Midbrain (tissue), 1 donor: ENCODE measurements around the gene SCP2.

Experiments used
- DNase-seq: peaks from one replicate; lab custom pipeline; 2025; lab: John Stamatoyannopoulos, UW

SCP2 gene

DNA sequence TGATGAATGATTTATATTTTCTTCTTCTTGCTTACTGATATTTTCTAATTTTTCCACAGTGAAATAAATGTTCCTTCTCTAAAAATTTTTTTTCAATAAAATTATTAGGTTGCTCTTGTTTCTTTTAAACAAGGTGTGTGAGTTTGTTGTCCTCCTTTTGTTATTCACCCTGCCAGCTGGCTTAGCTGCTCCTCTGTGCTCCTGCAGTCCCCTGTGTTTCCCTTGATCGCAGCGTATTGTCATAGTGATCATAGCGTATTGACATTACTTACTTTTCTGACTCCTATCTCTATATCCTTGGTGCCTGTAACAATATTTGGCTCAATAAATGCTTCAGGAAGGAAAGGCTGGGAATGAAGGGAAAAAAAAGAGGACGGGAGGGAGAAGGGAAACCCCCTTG is 110.1 kb downstream of the SCP2 start:
- DNase-seq = no peak

- DNase-seq = no peak
Observed at GRCh38 chr1:53038566-53038965, 111.5 kb downstream of the SCP2 start.

GRCh38 chr1:53043271-53043670 is 116.2 kb downstream of the SCP2 start:
- DNase-seq = no peak

GRCh38 chr1:53044926-53045325 is 117.8 kb downstream of the SCP2 start:
- DNase-seq = no peak

- DNase-seq = no peak
Observed at GRCh38 chr1:53046930-53047329, 119.9 kb downstream of the SCP2 start.

DNA sequence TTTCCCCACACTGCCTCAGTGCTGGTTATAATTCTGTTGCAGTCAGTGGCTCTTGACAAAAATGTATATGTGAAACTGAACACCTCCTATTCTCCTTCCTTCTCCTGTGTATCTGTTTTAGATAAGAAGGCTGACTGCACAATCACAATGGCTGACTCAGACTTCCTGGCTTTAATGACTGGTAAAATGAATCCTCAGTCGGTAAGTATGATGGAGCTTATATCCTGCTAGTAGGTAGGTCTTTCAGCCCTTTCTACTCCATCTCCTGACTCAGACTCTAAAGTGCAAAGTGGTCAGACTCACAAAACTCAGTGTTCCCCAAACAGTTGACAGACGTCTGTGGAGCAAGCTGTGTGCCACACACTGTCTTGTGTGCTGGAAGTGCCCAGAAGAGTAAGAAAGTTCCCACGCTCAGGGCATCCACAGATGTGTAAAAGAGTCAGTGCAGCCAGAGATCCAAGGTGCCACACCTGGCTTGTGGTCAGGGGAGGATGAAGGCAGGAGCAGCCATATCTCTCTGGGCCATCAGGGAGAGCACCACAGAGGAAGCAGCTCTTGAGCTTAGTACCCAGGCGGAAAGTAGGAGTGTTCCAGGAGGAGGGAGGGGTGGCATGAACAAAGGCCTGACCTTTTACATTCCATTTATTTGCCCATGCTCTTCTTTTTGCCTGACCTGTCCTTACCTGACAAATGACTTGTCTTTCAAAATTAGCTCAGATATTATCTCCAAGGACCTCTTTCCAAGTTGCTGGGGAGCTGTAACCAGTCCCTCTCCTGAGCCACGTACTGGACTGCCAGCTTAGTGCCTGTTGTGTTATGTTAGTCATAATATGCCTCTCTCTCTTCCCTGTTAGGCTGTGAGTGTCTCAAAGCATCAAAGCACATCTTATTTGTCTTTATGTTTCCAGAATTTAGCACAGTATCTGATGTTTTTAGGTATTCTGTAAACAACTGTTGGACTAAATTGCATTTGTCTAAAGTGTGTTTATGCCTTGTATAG is 121.0 kb downstream of the SCP2 start:
- no peak for DNase-seq

DNA sequence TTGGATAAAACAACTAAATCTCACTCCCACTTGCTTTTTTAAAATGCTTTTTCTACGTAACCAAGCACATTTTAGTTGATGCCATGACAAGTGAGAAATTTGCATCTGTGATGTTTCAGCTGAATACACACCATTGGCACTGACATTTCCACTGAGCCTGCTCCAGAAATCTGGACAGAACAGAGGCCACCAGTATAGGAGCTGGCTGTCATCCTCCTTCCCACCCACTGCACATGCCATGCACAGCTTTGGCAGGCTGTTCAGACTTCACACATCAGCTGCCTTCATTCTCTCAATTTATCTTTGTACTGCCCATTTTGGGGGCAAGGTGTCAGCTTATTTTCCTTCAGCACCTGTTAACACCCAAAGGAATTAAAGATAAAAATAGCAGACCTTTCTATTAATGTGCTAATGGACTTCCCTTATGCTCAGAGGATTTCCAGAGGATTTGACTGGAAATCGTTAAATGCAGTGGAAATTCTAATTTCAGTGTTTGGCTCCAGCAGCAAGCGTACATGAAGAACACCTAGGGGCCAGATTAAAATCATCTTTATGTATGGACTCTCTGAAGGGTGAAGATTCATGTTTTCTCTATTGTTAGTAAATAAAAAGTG is 122.0 kb downstream of the SCP2 start:
- peak; percentile 25 for DNase-seq

DNA sequence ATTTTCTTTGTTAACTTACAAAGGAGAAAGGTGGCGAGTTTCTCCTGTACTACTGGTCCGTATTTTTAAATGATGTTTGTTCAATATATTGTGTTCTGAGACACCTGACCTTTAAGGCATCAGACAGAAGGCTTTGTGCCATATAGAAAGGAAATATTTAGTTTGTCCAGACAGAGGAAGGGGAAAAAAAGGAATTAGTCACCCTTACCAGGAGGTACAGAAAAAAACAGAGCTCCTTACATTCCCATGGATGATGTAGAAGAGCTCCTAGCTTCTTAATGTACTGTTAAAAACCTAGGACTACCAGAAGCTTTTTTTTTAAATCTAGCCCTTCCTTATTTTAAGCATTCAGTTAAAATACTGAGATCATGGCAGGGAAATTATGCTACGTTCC is 122.5 kb downstream of the SCP2 start:
- DNase-seq = no peak

DNA sequence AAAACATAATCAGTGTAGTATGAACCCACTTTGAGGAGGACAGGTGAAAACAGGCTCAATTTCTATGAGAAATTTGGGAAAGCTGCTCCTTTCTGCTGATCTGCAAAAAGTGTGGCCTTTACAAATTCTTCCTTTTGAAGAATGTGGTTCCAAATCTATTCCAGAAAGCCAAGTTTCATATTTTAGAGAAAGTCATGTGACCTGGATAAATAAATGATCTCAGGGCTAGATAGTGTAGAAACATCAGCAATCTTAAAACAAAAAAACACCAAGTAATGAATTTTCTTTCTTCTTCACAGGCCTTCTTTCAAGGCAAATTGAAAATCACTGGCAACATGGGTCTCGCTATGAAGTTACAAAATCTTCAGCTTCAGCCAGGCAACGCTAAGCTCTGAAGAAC is 123.2 kb downstream of the SCP2 start:
- no peak for DNase-seq

- no peak for DNase-seq
Observed at GRCh38 chr1:53051676-53052075, 124.6 kb downstream of the SCP2 start.

DNA sequence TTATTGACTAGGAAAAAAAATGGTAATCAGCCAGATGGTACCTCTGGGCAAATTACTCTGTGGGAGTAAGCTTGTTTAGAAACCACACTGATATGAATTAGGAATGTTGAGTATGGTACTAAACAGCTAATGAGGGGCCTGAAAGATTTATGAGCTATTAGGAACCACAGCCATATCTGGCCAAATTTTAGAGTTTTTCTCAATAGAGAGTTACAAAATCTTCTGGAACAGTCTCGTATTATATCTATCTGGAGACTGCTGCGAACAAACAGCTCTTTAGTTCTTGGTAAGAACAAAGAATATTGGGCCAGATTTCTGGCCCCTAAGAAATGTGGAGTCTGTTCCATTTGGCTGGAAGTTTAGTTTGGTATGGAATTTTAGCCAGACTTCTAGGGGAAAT is 130.1 kb downstream of the SCP2 start:
- no peak for DNase-seq

GRCh38 chr1:53060579-53060978 is 133.5 kb downstream of the SCP2 start:
- DNase-seq = no peak

- peak; percentile 19 for DNase-seq
Observed at GRCh38 chr1:53061123-53061858, 134.2 kb downstream of the SCP2 start.

GRCh38 chr1:53061859-53062707 is 135.0 kb downstream of the SCP2 start, which contains the start of gene PODN:
PODN (plus strand) TSS chr1:53062213; CDS start chr1:53069856, 7,643 bp downstream.
- peak; percentile 8 for DNase-seq

DNA sequence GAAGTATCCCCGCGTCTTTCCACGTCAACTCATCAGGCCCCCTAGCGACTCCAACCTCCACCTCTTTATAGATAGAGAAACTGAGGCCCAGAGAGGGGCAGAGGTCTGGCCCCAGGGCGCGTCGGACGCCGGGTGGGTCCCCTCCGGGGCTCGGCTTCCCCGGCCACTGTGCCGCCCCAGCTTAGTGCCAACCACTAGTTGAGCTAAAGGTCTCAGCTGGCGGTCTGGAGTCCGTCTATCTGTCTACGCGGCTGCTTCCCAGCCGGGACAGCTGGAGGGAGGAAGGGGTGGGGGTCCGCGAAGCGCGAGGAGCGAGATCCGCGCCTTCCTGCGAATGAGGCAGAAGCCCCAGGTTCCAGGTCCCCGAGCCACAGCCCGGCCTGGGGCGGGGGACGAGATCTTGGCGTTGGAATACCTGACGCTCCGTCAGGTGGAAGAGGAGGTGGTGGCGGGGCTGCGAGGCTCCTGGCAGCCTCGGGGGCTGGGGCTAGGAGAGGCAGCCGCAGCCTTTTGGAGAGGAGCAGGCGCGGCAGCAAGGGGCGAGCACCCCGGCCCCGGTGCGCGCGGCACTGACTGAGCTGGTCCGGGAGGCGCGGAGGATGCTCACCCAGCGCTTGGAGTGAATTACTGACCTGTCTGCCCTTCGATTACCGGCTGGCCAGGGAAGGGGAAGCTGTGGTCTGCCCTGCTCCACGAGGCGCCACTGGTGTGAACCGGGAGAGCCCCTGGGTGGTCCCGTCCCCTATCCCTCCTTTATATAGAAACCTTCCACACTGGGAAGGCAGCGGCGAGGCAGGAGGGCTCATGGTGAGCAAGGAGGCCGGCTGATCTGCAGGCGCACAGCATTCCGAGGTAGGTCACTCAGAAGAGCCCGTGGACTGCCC is 135.9 kb downstream of the SCP2 start:
- DNase-seq = no peak

DNA sequence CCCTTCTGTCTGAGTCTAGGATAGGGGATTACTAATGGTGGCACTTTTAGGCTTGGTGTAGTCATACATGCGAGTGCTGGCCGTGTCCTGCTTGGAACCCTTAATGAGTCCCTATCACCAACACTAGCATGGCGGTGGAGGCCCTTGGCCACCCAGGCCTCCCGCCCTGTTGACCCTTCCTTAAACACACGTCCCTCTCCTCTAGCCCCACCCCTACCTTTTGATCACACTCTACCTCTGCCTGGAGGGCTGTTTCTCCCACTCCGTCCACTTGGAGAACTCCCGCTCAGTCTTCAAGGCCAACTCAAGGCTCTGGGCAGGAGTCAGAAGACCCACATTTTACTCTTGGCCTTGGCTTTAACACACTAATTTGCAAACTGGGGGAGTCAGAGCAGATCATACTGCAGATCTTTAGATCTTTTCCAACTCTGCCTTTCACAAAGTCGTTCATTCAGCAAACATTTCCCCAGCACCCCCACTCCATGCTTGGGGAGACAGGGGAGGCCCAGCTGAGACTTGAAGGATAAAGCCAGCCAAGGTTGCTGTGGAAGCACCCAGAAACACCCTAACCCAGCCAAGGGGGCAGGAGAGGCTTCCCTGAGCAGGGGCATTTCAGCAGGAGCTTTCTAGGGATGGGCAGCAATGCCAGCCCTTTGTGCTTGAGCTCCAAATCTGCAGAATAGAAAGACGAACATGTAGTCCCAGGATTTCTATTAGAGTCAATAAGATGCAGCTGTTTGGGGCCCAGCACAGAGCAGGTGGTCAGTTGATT is 136.9 kb downstream of the SCP2 start:
- no peak for DNase-seq

DNA sequence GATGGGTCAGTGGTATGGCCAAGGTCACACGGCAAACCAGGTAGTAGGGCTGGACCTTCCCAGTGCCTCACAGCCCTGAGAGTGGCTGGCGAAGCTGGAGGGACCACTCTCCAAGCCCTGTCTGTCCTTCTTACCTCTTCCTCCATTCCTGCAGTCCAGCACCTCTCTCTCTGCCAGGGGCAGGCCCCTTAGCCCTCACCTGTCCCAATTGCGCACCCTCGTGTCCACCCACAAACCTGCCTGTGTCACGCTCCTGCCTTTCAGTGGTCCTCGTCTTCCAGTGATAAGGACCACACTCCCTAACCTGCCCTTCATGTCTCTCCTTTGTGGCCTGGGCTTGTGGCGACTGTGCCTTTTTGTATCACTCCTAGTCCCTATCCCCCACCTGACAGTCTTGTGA is 138.3 kb downstream of the SCP2 start:
- no peak for DNase-seq

DNA sequence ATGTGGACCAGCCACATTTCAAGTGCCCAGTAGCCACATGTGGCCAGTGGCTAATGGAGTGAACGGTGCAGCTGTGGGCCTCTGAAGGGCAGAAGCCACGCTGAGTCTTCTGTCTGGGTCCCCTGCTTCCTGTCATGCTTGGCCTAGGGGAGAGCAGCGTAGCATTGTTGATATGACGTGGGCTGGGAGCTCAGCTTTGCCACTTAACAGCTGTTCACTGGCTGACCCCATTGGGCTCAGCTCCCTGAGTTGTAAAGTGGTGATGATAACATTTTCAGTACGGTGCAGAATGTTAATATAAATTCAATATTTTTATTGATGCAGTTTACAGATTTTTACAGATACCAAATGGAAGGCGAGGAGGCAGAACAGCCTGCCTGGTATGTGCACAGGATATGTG is 139.4 kb downstream of the SCP2 start:
- no peak for DNase-seq

DNA sequence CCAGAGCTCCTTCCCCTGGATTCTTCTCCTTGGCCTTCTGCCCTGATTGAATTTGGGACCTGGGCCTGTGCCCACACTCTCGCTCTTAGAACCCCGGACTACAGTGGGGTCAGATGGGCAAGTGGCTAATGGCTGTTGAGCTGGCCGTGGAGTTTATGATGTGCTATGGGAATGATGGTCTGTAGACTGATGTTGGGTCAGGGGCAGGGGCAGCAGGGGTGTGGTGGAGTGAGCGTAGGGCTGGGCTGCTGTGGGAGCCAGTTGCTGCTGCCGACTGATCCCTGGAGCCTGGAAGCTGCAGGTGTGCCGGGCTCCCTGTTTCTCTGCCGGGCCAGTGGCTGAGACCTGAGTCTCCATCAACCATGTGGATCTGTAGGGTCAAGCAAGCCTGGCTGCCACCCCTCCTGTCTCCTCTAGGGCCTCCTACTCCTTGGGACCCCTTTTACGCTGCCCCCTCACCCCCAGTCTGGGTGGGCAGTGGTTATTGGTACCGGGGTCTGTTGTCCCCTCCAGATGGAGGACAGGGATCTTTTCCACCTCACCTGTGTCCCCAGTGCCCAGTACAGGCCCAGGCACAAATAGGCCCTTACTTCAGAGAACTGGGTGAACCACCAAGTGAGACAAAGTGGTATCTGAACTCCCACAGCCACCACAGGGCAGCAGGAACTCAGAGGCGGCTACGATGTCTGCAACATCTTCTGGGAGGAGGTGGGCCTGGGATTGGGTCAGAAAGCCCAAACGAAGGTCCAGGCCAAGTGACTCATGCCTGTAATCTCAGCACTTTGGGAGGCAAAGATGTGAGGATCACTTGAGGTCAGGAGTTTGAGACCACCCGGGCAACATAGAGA is 140.0 kb downstream of the SCP2 start:
- DNase-seq = no peak
